ENCODE data around the gene ZCWPW1. TPM values are rescaled to one million over a fixed set of nuclear protein-coding genes. Genes with fewer than 3 reads are reported as not detected.
"Not testable (repeated sequence)": the region's sequence is repeated elsewhere in the genome, so short reads cannot be mapped to it uniquely, and the experiment has no call there.

The ZCWPW1 gene
- total and polyA plus RNA-seq, 12 donors = 3.3 to 7.5 (median 4.2) TPM

GRCh38 chr7:100367251-100367620 lies 61.3 kb downstream of the ZCWPW1 start:
- WGBS, 2 donors = 93 to 94% methylated on average over 8 of the region's 8 CpGs
- H3K4me3 ChIP-seq = no peak overlapping the region
- H3K27ac ChIP-seq = peak overlapping the region in 2 of 10 donors; percentile 22 to 95
- no peaks in the 10 kb centered on the region for H3K27me3 ChIP-seq
- no peaks in the 10 kb centered on the region for H3K9me3 ChIP-seq
- intact Hi-C loops (cut with DNase I) = no loop called here
- ATAC-seq = no peak
- TF ChIP-seq CTCF (IDR thresholded peaks at IDR 0.05) = no peak
- H3K4me1 ChIP-seq = peaks cover 0 to 73% (median 0%) of the 10 kb centered on the region in 9 donors
- H3K36me3 ChIP-seq = peaks cover 0 to 63% (median 9%) of the 10 kb centered on the region in 9 donors
- no peak for DNase-seq

GRCh38 chr7:100366411-100367250 lies 61.9 kb downstream of the ZCWPW1 start:
- H3K4me1 ChIP-seq = peaks cover 0 to 67% (median 0%) of the 10 kb centered on the region in 9 donors
- 88% methylated on average over 16 of the region's 16 CpGs for WGBS, 2 donors
- no peak overlapping the region for H3K4me3 ChIP-seq
- no peaks in the 10 kb centered on the region for H3K27me3 ChIP-seq
- H3K9me3 ChIP-seq = no peaks in the 10 kb centered on the region
- H3K27ac ChIP-seq = peak overlapping the region in 1 of 10 donors; percentile 95
- ATAC-seq (peak in 2 of 8 donors; percentile 6 to 14), DNase-seq (no peak)
- peaks cover 0 to 69% (median 15%) of the 10 kb centered on the region in 9 donors for H3K36me3 ChIP-seq
- intact Hi-C loops (cut with DNase I) = no loop called here
- no peak for TF ChIP-seq CTCF (IDR thresholded peaks at IDR 0.05)

GRCh38 chr7:100365998-100366367 lies 62.5 kb downstream of the ZCWPW1 start:
- DNase-seq; H3K4me3 ChIP-seq; H3K9me3 ChIP-seq; H3K27me3 ChIP-seq; ATAC-seq; intact Hi-C loops (cut with DNase I): not testable (repeated sequence)
- Histone ChIP-seq H3K4me1 (peaks cover 0 to 62% (median 0%) of the 10 kb centered on the region in 9 donors), H3K36me3 (peaks cover 0 to 76% (median 21%) of the 10 kb centered on the region in 9 donors), H3K27ac (peak overlapping the region in 2 of 10 donors; percentile 9 to 95)
- 96% methylated on average over 7 of the region's 7 CpGs for WGBS, 2 donors

GRCh38 chr7:100364480-100364879 lies 64.0 kb downstream of the ZCWPW1 start:
- intact Hi-C loops (cut with DNase I) = no loop called here
- no peak overlapping the region for H3K4me3 ChIP-seq
- no peak for DNase-seq
- ATAC-seq = no peak
- H3K36me3 ChIP-seq = peaks cover 0 to 91% (median 34%) of the 10 kb centered on the region in 9 donors
- peak overlapping the region in 1 of 10 donors; percentile 95 for H3K27ac ChIP-seq
- peaks cover 0 to 48% (median 0%) of the 10 kb centered on the region in 9 donors for H3K4me1 ChIP-seq
- H3K27me3 ChIP-seq = no peaks in the 10 kb centered on the region
- no peak for TF ChIP-seq CTCF (IDR thresholded peaks at IDR 0.05)
- no peaks in the 10 kb centered on the region for H3K9me3 ChIP-seq
- WGBS, 2 donors = 89 to 90% methylated on average over 6 of the region's 6 CpGs

- H3K27ac ChIP-seq; H3K4me3 ChIP-seq; ATAC-seq; H3K9me3 ChIP-seq; intact Hi-C loops (cut with DNase I); H3K27me3 ChIP-seq; DNase-seq: not testable (repeated sequence)
- WGBS, 2 donors = 96% methylated on average over 7 of the region's 7 CpGs
- Histone ChIP-seq H3K4me1 (peaks cover 0 to 41% (median 0%) of the 10 kb centered on the region in 9 donors), H3K36me3 (peaks cover 4 to 93% (median 41%) of the 10 kb centered on the region in 9 donors)
Observed at GRCh38 chr7:100363797-100364196, 64.7 kb downstream of the ZCWPW1 start.
